ENCODE results near the gene PINK1.
A peak's percentile ranks its signal among the peaks of the same experiment; 100 is the strongest.

PINK1 gene

GRCh38 chr1:20611652-20612051 lies 21.6 kb upstream of the PINK1 start:
- DNase-seq = no peak

- no peak for DNase-seq
Measured at GRCh38 chr1:20612221-20612746, 21.0 kb upstream of the PINK1 start.

- DNase-seq = no peak
Measured at GRCh38 chr1:20614131-20614579, 19.1 kb upstream of the PINK1 start.

- no peak for DNase-seq
Measured at GRCh38 chr1:20615946-20616846, 17.1 kb upstream of the PINK1 start.

GRCh38 chr1:20616847-20617487 lies 16.3 kb upstream of the PINK1 start:
- no peak for DNase-seq

- DNase-seq = no peak
Measured at GRCh38 chr1:20618550-20618949, 14.7 kb upstream of the PINK1 start.

GRCh38 chr1:20619999-20620398 lies 13.3 kb upstream of the PINK1 start:
- no peak for DNase-seq

- DNase-seq = no peak
Measured at GRCh38 chr1:20621012-20621411, 12.2 kb upstream of the PINK1 start.

- DNase-seq = no peak
Measured at GRCh38 chr1:20624709-20625108, 8.5 kb upstream of the PINK1 start.

- no peak for DNase-seq
Measured at GRCh38 chr1:20625176-20626097, 7.8 kb upstream of the PINK1 start.

- DNase-seq = no peak
Measured at GRCh38 chr1:20626098-20626427, 7.2 kb upstream of the PINK1 start.

GRCh38 chr1:20626524-20626923 lies 6.7 kb upstream of the PINK1 start:
- DNase-seq = no peak

GRCh38 chr1:20630729-20631128 lies 2.5 kb upstream of the PINK1 start:
- DNase-seq = no peak

- DNase-seq = no peak
Measured at GRCh38 chr1:20632386-20632785, 872 bp upstream of the PINK1 start.

- peak; percentile 35 for DNase-seq
Measured at GRCh38 chr1:20634065-20634593, 871 bp downstream of the PINK1 start.

- peak; percentile 35 for DNase-seq
Measured at GRCh38 chr1:20634594-20635084, 1.4 kb downstream of the PINK1 start.

- no peak for DNase-seq
Measured at GRCh38 chr1:20636785-20637347, 3.6 kb downstream of the PINK1 start.

- peak; percentile 13 for DNase-seq
Measured at GRCh38 chr1:20640183-20640597, 6.9 kb downstream of the PINK1 start.

GRCh38 chr1:20641975-20642374 lies 8.7 kb downstream of the PINK1 start:
- DNase-seq = no peak

GRCh38 chr1:20643080-20643479 lies 9.8 kb downstream of the PINK1 start:
- DNase-seq = no peak

- DNase-seq = no peak
Measured at GRCh38 chr1:20644416-20644815, 11.2 kb downstream of the PINK1 start.

GRCh38 chr1:20645414-20645813 lies 12.2 kb downstream of the PINK1 start:
- no peak for DNase-seq
